Naive thymus-derived CD8-positive, alpha-beta T cell (primary cell): ENCODE results near the gene ASRGL1. TPM values are rescaled to one million over a fixed set of nuclear protein-coding genes. Genes with fewer than 3 reads are reported as not detected.

Experiments
- ATAC-seq, 2 donors: fragments of 150-1000 bp; cut with Tn5 transposase in 1 of 2; sonication (Bioruptor Pico), chemical (Tn5 transposase) in 1 of 2; 1 replicate in 1 of 2; 2 replicates in 1 of 2; pipeline ENCODE4 v1.10.0; 2021; ENCODE audit warnings: mild to moderate bottlenecking in 2 of 2, moderate library complexity in 2 of 2
- POLR2A ChIA-PET: fragments of 350-600 bp; sonication (Branson Sonifier 250); formaldehyde crosslinking; loops from one replicate; lab custom pipeline; 2021; ENCODE audit warnings: antibody characterized with exemption; lab: Charles Lee
- DNase-seq, 10 donors: peaks; one replicate each; pipeline versions ENCODE4 v3.0.0 to v3.0.0-alpha.2; 2020 to 2022
- H3K27ac Mint-ChIP-seq, 10 donors: one replicate each; pipeline ENCODE4 v1.8.0; 2020 to 2022; ENCODE audit warnings: mild to moderate bottlenecking in 10 of 10, mixed read lengths in 10 of 10, moderate library complexity in 4 of 10, inconsistent platforms in 1 of 10
- H3K27me3 Mint-ChIP-seq, 5 donors: one replicate each; pipeline ENCODE4 v1.8.0; 2021 to 2022; ENCODE audit warnings: mixed read lengths in 5 of 5
- H3K36me3 Mint-ChIP-seq, 3 donors: one replicate each; pipeline ENCODE4 v1.8.0; 2020 to 2022; ENCODE audit warnings: mixed read lengths in 3 of 3, mild to moderate bottlenecking in 2 of 3, inconsistent platforms in 1 of 3
- H3K4me1 Mint-ChIP-seq, 4 donors: one replicate each; pipeline ENCODE4 v1.8.0; 2021 to 2022; ENCODE audit warnings: mixed read lengths in 4 of 4
- H3K4me3 Mint-ChIP-seq, 10 donors: one replicate each; pipeline ENCODE4 v1.8.0; 2020 to 2022; ENCODE audit warnings: mild to moderate bottlenecking in 10 of 10, mixed read lengths in 10 of 10, moderate library complexity in 6 of 10, inconsistent platforms in 1 of 10
- H3K9me3 Mint-ChIP-seq, 9 donors: one replicate each; pipeline ENCODE4 v1.8.0; 2020 to 2022; ENCODE audit warnings: mixed read lengths in 9 of 9, mild to moderate bottlenecking in 3 of 9, inconsistent platforms in 1 of 9, moderate library complexity in 1 of 9
- polyA plus RNA-seq, 3 donors: library from polyadenylated mRNA; unstranded; fragments of 300-500 nt; fragmentation: Illumina TruSeq; gene quantifications; one replicate each; pipeline ENCODE4 v1.2.3, GENCODE V29; 2021
- total RNA-seq, 8 experiments: library from RNA in 2 of 8; stranded (reverse) in 2 of 8; gene quantifications; one replicate each; pipeline ENCODE4 v1.2.3 and lab custom pipeline; 2021 to 2026

The ASRGL1 gene
- total and polyA plus RNA-seq, 5 experiments from 2014 or later: 2.8 to 13.3 (median 6.0) TPM

- peaks cover 1 to 11% (median 3%) of the 10 kb centered on the region in 4 donors for H3K4me1 Mint-ChIP-seq
- peak overlapping the region in 2 of 10 donors; percentile 55 to 81 for H3K27ac Mint-ChIP-seq
- H3K9me3 Mint-ChIP-seq: no peaks in the 10 kb centered on the region
- DNase-seq: no peak
- no peaks in the 10 kb centered on the region for H3K27me3 Mint-ChIP-seq
- H3K4me3 Mint-ChIP-seq: peak overlapping the region in 1 of 10 donors; percentile 37
- ATAC-seq: no peak
- POLR2A ChIA-PET: no interaction called here
- H3K36me3 Mint-ChIP-seq: no peaks in the 10 kb centered on the region
These were observed 50.1 kb downstream of the ASRGL1 start for GRCh38 chr11:62387381-62387780.

- ATAC-seq (no peak), DNase-seq (no peak)
- no peaks in the 10 kb centered on the region for H3K36me3 Mint-ChIP-seq
- H3K27me3 Mint-ChIP-seq: no peaks in the 10 kb centered on the region
- no peak overlapping the region for H3K4me3 Mint-ChIP-seq
- no peak overlapping the region for H3K27ac Mint-ChIP-seq
- H3K9me3 Mint-ChIP-seq: no peaks in the 10 kb centered on the region
- H3K4me1 Mint-ChIP-seq: peaks cover 2 to 25% (median 9%) of the 10 kb centered on the region in 4 donors
- POLR2A ChIA-PET: no interaction called here
These were observed 51.8 kb downstream of the ASRGL1 start for GRCh38 chr11:62388999-62389398.

DNA sequence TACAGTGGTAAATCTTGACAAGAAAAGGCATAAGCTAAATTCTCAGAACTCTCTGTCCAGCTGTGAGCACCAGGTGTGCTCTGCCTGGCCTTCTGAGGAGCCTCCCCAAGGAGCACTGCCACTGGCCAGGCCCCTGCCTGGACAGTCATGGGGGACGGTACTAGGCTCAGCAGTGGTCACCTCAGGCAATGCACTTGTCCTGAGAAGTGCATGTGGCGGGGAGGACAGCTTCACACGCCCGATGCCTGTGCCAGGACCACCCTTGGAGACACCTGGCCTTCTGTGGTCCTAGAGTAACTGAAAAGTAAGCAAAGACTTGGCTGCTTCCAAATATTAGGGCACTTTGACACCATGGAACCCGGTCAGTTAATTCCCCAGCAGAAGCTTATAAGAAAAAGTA is 53.0 kb downstream of the ASRGL1 start:
- Mint-ChIP-seq H3K9me3 (no peaks in the 10 kb centered on the region), H3K4me3 (no peak overlapping the region), H3K4me1 (peaks cover 4 to 30% (median 16%) of the 10 kb centered on the region in 4 donors), H3K36me3 (no peaks in the 10 kb centered on the region), H3K27ac (peak overlapping the region in 1 of 10 donors; percentile 14), H3K27me3 (no peaks in the 10 kb centered on the region)
- no peak for ATAC-seq
- POLR2A ChIA-PET: interaction anchor here (0.8 kb wide), 1 partner anchor 53 kb away, joined by 3 read pairs; the partner anchor contains the start of gene ASRGL1
- DNase-seq: no peak

GRCh38 chr11:62390722-62391121 is 53.5 kb downstream of the ASRGL1 start:
- peak overlapping the region in 1 of 10 donors; percentile 14 for H3K27ac Mint-ChIP-seq
- POLR2A ChIA-PET: no interaction called here
- no peaks in the 10 kb centered on the region for H3K27me3 Mint-ChIP-seq
- no peak for DNase-seq
- H3K36me3 Mint-ChIP-seq: no peaks in the 10 kb centered on the region
- H3K4me1 Mint-ChIP-seq: peaks cover 4 to 31% (median 16%) of the 10 kb centered on the region in 4 donors
- H3K9me3 Mint-ChIP-seq: no peaks in the 10 kb centered on the region
- ATAC-seq: no peak
- no peak overlapping the region for H3K4me3 Mint-ChIP-seq

DNA sequence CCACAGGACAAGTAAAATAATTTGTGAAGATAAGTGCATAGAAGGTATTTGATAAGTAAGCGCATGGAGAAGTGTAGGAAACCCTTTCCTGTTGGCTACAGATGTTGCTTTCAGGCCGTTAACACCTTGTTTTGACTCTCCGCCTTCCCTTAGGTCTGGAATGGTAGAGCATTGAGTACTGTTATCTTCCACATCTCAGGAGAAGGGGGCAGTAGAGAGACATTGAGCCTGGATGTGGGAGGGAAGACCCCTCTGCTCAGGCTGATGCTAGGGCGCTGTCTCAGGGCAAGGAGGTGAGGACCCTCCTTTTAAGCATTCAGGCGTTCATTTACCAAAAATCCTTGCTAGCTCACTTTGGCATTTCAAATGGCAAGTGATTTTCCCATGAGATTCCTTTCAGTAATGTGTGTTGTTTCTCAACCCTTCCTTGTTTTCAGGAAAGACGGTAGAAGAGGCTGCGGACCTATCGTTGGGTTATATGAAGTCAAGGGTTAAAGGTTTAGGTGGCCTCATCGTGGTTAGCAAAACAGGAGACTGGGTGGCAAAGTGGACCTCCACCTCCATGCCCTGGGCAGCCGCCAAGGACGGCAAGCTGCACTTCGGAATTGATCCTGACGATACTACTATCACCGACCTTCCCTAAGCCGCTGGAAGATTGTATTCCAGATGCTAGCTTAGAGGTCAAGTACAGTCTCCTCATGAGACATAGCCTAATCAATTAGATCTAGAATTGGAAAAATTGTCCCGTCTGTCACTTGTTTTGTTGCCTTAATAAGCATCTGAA is 54.6 kb downstream of the ASRGL1 start:
- Mint-ChIP-seq H3K4me3 (no peak overlapping the region), H3K27me3 (no peaks in the 10 kb centered on the region), H3K27ac (peak overlapping the region in 5 of 10 donors; percentile 14 to 83 (median 69)), H3K36me3 (no peaks in the 10 kb centered on the region), H3K9me3 (no peaks in the 10 kb centered on the region), H3K4me1 (peaks cover 4 to 27% (median 16%) of the 10 kb centered on the region in 4 donors)
- ATAC-seq (no peak), DNase-seq (no peak)
- POLR2A ChIA-PET: interaction anchor here (0.6 to 1.3 kb wide), 2 partner anchors 161 to 313 kb away, joined by 3 read pairs; no protein-coding TSS in a partner anchor

GRCh38 chr11:62392506-62392905 is 55.3 kb downstream of the ASRGL1 start:
- POLR2A ChIA-PET: interaction anchor here (1.0 to 1.3 kb wide), 2 partner anchors 160 to 165 kb away, joined by 3 to 4 read pairs; no protein-coding TSS in a partner anchor
- Mint-ChIP-seq H3K36me3 (no peaks in the 10 kb centered on the region), H3K4me3 (no peak overlapping the region), H3K27ac (peak overlapping the region in 5 of 10 donors; percentile 57 to 83 (median 73)), H3K27me3 (no peaks in the 10 kb centered on the region), H3K4me1 (peaks cover 3 to 24% (median 16%) of the 10 kb centered on the region in 4 donors), H3K9me3 (no peaks in the 10 kb centered on the region)
- ATAC-seq: no peak
- no peak for DNase-seq

DNA sequence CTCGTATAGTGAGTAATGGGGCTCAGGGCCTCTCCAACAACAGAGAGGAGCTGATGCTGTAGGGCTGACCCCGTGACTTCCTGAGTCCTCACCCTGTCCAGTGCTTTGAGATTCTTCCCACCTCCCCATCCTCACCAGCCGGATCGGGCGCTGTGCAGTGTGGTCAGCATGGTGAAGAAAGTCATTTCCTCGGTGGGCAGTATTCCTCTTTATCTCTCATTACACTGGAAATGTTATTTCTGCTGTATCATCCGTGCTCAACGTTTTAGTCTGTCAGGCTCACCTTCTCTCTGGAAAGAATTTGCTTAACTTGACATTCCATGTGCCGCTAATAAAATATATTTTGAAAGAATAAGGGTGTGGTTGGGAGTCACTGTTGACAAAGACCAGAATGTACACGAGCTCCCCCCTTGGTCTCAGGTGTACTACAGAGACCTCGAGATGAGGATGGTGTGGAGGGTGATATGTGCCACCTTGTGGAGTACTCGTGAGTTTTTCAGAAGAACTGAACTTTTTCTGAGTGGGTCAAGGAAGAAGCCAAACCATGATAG is 55.9 kb downstream of the ASRGL1 start:
- Mint-ChIP-seq H3K27me3 (no peaks in the 10 kb centered on the region), H3K4me3 (no peak overlapping the region), H3K9me3 (no peaks in the 10 kb centered on the region), H3K4me1 (peaks cover 2 to 28% (median 19%) of the 10 kb centered on the region in 4 donors), H3K27ac (peak overlapping the region in 9 of 10 donors; percentile 12 to 83 (median 63)), H3K36me3 (peaks cover 0 to 2% (median 0%) of the 10 kb centered on the region in 3 donors)
- ATAC-seq (peak; percentile 86 to 88), DNase-seq (peak in 4 of 10 donors; percentile 10 to 31 (median 30))
- POLR2A ChIA-PET: interaction anchor here (1.0 to 1.3 kb wide), 2 partner anchors 160 to 164 kb away, joined by 3 to 4 read pairs; no protein-coding TSS in a partner anchor

- Mint-ChIP-seq H3K27ac (peak overlapping the region in 2 of 10 donors; percentile 14 to 78), H3K36me3 (peaks cover 0 to 2% (median 0%) of the 10 kb centered on the region in 3 donors), H3K27me3 (no peaks in the 10 kb centered on the region), H3K4me1 (peaks cover 5 to 34% (median 25%) of the 10 kb centered on the region in 4 donors), H3K9me3 (no peaks in the 10 kb centered on the region), H3K4me3 (no peak overlapping the region)
- no peak for DNase-seq
- POLR2A ChIA-PET: interaction anchor here (1.0 kb wide), 1 partner anchor 163 kb away, joined by 4 read pairs; no protein-coding TSS in a partner anchor
- no peak for ATAC-seq
These were observed 56.5 kb downstream of the ASRGL1 start for GRCh38 chr11:62393735-62394134.

- ATAC-seq (peak; percentile 74 to 75), DNase-seq (peak in 9 of 10 donors; percentile 18 to 72 (median 53))
- Mint-ChIP-seq H3K4me3 (no peak overlapping the region), H3K9me3 (no peaks in the 10 kb centered on the region), H3K36me3 (peaks cover 0 to 2% (median 0%) of the 10 kb centered on the region in 3 donors), H3K27me3 (no peaks in the 10 kb centered on the region), H3K27ac (peak overlapping the region in 5 of 10 donors; percentile 30 to 88 (median 51)), H3K4me1 (peaks cover 14 to 46% (median 37%) of the 10 kb centered on the region in 4 donors)
- POLR2A ChIA-PET: interaction anchor here (0.6 to 1.2 kb wide), 2 partner anchors 149 to 225 kb away, joined by 3 read pairs; no protein-coding TSS in a partner anchor
These were observed 57.7 kb downstream of the ASRGL1 start for GRCh38 chr11:62394825-62395538.

GRCh38 chr11:62395885-62396551 is 58.8 kb downstream of the ASRGL1 start:
- DNase-seq: no peak
- POLR2A ChIA-PET: interaction anchor here (0.6 to 1.2 kb wide), 5 partner anchors 161 to 331 kb away, joined by 3 to 5 read pairs (median 4); partner anchors contain the start of gene HNRNPUL2
- H3K27me3 Mint-ChIP-seq: no peaks in the 10 kb centered on the region
- peak overlapping the region in 2 of 10 donors; percentile 7 to 37 for H3K27ac Mint-ChIP-seq
- H3K4me1 Mint-ChIP-seq: peaks cover 14 to 57% (median 46%) of the 10 kb centered on the region in 4 donors
- H3K36me3 Mint-ChIP-seq: peaks cover 0 to 2% (median 0%) of the 10 kb centered on the region in 3 donors
- no peaks in the 10 kb centered on the region for H3K9me3 Mint-ChIP-seq
- no peak for ATAC-seq
- H3K4me3 Mint-ChIP-seq: no peak overlapping the region
